DOHH2 (cell line): Measurements from ENCODE around the gene FAM53B.
A peak's percentile ranks its signal among the peaks of the same experiment; 100 is the strongest.
"Not testable (repeated sequence)": the region's sequence is repeated elsewhere in the genome, so short reads cannot be mapped to it uniquely, and the experiment has no call there.

Experiments used
- H3F3A ChIP-seq: fragments of 200-600 bp; sonication (generic), shearing (Covaris generic); 2 replicates; pipeline ENCODE4 v1.6.0; 2016; ENCODE audit warnings: antibody characterized with exemption, mild to moderate bottlenecking; ENCODE audit not compliant: control insufficient read depth, insufficient read depth
- H3K27ac ChIP-seq: fragments of 200-600 bp; sonication (generic); 2 replicates; pipeline ENCODE4 v1.5.1; 2014; ENCODE audit warnings: low read depth, mild to moderate bottlenecking, low read length, moderate library complexity
- H3K27me3 ChIP-seq: fragments of 200-600 bp; sonication (generic); 2 replicates; pipeline ENCODE4 v1.6.1; 2014; ENCODE audit warnings: mild to moderate bottlenecking, low read length, mixed read lengths; ENCODE audit not compliant: control insufficient read depth
- H3K36me3 ChIP-seq: fragments of 200-600 bp; sonication (generic); 2 replicates; pipeline ENCODE4 v1.6.1; 2014; ENCODE audit warnings: mild to moderate bottlenecking, low read length, moderate library complexity, mixed read lengths; ENCODE audit not compliant: control insufficient read depth
- H3K4me1 ChIP-seq: fragments of 200-600 bp; sonication (generic); 2 replicates; pipeline ENCODE4 v1.6.1; 2014; ENCODE audit warnings: mild to moderate bottlenecking, low read length, mixed read lengths; ENCODE audit not compliant: control insufficient read depth
- H3K4me2 ChIP-seq: fragments of 200-600 bp; sonication (generic); 2 replicates; pipeline ENCODE4 v1.6.0; 2014; ENCODE audit warnings: mild to moderate bottlenecking, low read length, moderate library complexity
- H3K4me3 ChIP-seq: fragments of 200-600 bp; sonication (generic); 2 replicates; pipeline ENCODE4 v1.5.1; 2014; ENCODE audit warnings: mild to moderate bottlenecking, low read length, mixed read lengths
- H3K79me2 ChIP-seq: fragments of 200-600 bp; sonication (generic); 2 replicates; pipeline ENCODE4 v1.6.1; 2014; ENCODE audit warnings: mild to moderate bottlenecking, low read length, mixed read lengths; ENCODE audit not compliant: control insufficient read depth
- H3K9me2 ChIP-seq: fragments of 200-600 bp; sonication (generic); replicated peaks from 2 replicates; pipeline ENCODE4 v1.6.1; 2014; ENCODE audit warnings: mild to moderate bottlenecking, low read length, mixed read lengths; ENCODE audit not compliant: control insufficient read depth
- H3K9me3 ChIP-seq: fragments of 200-600 bp; sonication (generic); 2 replicates; pipeline ENCODE4 v1.6.1; 2014; ENCODE audit warnings: antibody characterized with exemption, low read length, mixed read lengths; ENCODE audit not compliant: control insufficient read depth, insufficient read depth
- H4K20me1 ChIP-seq: fragments of 200-600 bp; sonication (generic); 2 replicates; pipeline ENCODE4 v1.6.0; 2014; ENCODE audit warnings: low read depth, mild to moderate bottlenecking, antibody characterized with exemption, low read length, moderate library complexity; ENCODE audit not compliant: control insufficient read depth, insufficient read depth
- CTCF ChIP-seq: fragments of 200-600 bp; sonication (generic); IDR thresholded peaks from one replicate; pipeline ENCODE4 v1.5.1; 2014; ENCODE audit warnings: antibody characterized with exemption, mild to moderate bottlenecking, low read depth, low read length; ENCODE audit not compliant: poor library complexity, severe bottlenecking
- EZH2phosphoT487 ChIP-seq: fragments of 200-600 bp; sonication (generic); IDR thresholded peaks from 2 replicates; pipeline ENCODE4 v1.6.1; 2017; ENCODE audit warnings: borderline replicate concordance, mild to moderate bottlenecking, antibody characterized with exemption, low read length, moderate library complexity, mixed read lengths

FAM53B gene

GRCh38 chr10:124746992-124747391 is 2.8 kb upstream of the FAM53B start:
- Histone ChIP-seq H3K4me3 (no peak overlapping the region), H3K27ac (no peak overlapping the region), H3K9me2 (no peaks in the 10 kb centered on the region), H3K4me1 (peaks cover 18% of the 10 kb centered on the region), H3K36me3 (peaks cover 9% of the 10 kb centered on the region), H3F3A (peaks cover 21% of the 10 kb centered on the region), H3K79me2 (peaks cover 18% of the 10 kb centered on the region), H3K27me3 (no peaks in the 10 kb centered on the region), H3K4me2 (no peak overlapping the region), H3K9me3 (no peaks in the 10 kb centered on the region), H4K20me1 (no peaks in the 10 kb centered on the region)
- TF ChIP-seq EZH2phosphoT487: no peak
- no peak for TF ChIP-seq CTCF

- Histone ChIP-seq H3F3A (peaks cover 27% of the 10 kb centered on the region), H3K4me1 (peaks cover 24% of the 10 kb centered on the region), H3K79me2 (peaks cover 23% of the 10 kb centered on the region)
- not testable (repeated sequence) for H3K9me2 ChIP-seq, H3K27ac ChIP-seq, H3K4me3 ChIP-seq, H3K36me3 ChIP-seq, H4K20me1 ChIP-seq, H3K9me3 ChIP-seq, H3K4me2 ChIP-seq, H3K27me3 ChIP-seq
Observed at GRCh38 chr10:124746447-124746846, 2.3 kb upstream of the FAM53B start.

GRCh38 chr10:124745673-124746072 is 1.5 kb upstream of the FAM53B start:
- Histone ChIP-seq H4K20me1 (0 out of 2 replicates have a peak, but pooled peaks cover 3% of the 10 kb centered on the region), H3K9me3 (no peaks in the 10 kb centered on the region), H3K4me1 (peaks cover 32% of the 10 kb centered on the region), H3K4me3 (no peak overlapping the region), H3F3A (peaks cover 31% of the 10 kb centered on the region), H3K79me2 (peaks cover 31% of the 10 kb centered on the region), H3K27ac (no peak overlapping the region), H3K36me3 (peaks cover 9% of the 10 kb centered on the region), H3K4me2 (peak overlapping the region; percentile 69), H3K9me2 (no peaks in the 10 kb centered on the region), H3K27me3 (no peaks in the 10 kb centered on the region)
- peak; percentile 61 for TF ChIP-seq CTCF
- no peak for TF ChIP-seq EZH2phosphoT487

GRCh38 chr10:124745252-124745651 is 1.1 kb upstream of the FAM53B start:
- no peak overlapping the region for H3K27ac ChIP-seq
- peaks cover 36% of the 10 kb centered on the region for H3K4me1 ChIP-seq
- peaks cover 31% of the 10 kb centered on the region for H3F3A ChIP-seq
- H3K4me2 ChIP-seq: peak overlapping the region; percentile 69
- H3K79me2 ChIP-seq: peaks cover 35% of the 10 kb centered on the region
- no peaks in the 10 kb centered on the region for H3K9me3 ChIP-seq
- H3K27me3 ChIP-seq: no peaks in the 10 kb centered on the region
- TF ChIP-seq EZH2phosphoT487: no peak
- TF ChIP-seq CTCF: no peak
- peaks cover 9% of the 10 kb centered on the region for H3K36me3 ChIP-seq
- H3K9me2 ChIP-seq: no peaks in the 10 kb centered on the region
- peak overlapping the region; percentile 69 for H3K4me3 ChIP-seq
- H4K20me1 ChIP-seq: 0 out of 2 replicates have a peak, but pooled peaks cover 3% of the 10 kb centered on the region
